ENCODE data around the gene PHAF1.
A peak's percentile ranks its signal among the peaks of the same experiment; 100 is the strongest.

Gene PHAF1

DNA sequence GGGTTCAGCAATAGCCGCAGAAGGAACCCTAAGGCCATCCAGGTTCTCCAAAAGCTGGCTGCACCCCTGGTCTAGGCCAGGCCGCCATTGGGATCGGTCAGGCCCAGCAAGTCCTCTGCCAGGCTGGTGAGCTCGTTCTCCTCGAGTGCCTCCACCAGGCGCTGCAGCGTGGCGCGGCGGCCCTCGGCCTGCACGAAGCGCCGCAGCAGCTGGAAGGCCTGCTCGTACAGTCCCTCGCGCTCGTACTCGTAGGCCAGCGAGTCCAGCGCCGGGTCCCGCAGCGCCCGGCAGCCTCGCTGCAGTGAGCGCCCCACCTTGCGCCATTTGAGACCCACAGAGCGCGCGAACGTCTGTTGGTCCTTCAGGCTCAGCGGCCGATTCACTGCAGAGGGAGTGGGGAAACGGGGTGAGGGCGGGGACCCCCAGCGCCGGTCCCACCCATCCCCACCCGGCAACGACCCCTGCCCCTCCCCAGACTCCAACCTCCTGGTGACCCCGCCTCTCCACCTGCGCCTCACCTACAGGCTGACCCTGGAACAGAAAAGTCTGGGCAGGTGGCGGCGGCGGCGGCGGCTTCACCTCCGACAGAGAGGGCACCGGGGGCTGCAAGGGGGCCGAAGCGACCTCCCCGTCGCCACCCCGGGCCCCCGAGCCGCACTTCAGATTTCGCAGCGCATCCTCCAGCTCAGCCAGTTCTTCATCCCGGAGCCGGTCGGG is 45.0 kb downstream of the PHAF1 start:
- H3K4me3 ChIP-seq (ENCODE audit: insufficient read depth, low read depth, low read length) = peak overlapping the region; percentile 14
- WGBS, 2 experiments = 21 to 22% methylated on average over 61 of the region's 61 CpGs
- no peak overlapping the region for H3K27ac ChIP-seq (ENCODE audit: insufficient read depth, low read depth, low read length, poor library complexity, severe bottlenecking)
- peaks cover 100% of the 10 kb centered on the region for H3K27me3 ChIP-seq (ENCODE audit: control insufficient read depth, insufficient read depth, low read length, poor library complexity, severe bottlenecking)
- H3K9me3 ChIP-seq (ENCODE audit: control insufficient read depth, low read length) = no peaks in the 10 kb centered on the region
- H3K4me1 ChIP-seq (ENCODE audit: control insufficient read depth, insufficient read depth, low read length) = peaks cover 7% of the 10 kb centered on the region
- H3K36me3 ChIP-seq (ENCODE audit: control insufficient read depth, insufficient read depth, low read length) = no peaks in the 10 kb centered on the region

GRCh38 chr16:67155295-67156142 is 45.8 kb downstream of the PHAF1 start:
- Histone ChIP-seq H3K36me3 (ENCODE audit: control insufficient read depth, insufficient read depth, low read length) (no peaks in the 10 kb centered on the region), H3K27ac (ENCODE audit: insufficient read depth, low read depth, low read length, poor library complexity, severe bottlenecking) (no peak overlapping the region), H3K9me3 (ENCODE audit: control insufficient read depth, low read length) (no peaks in the 10 kb centered on the region), H3K4me3 (ENCODE audit: insufficient read depth, low read depth, low read length) (peak overlapping the region; percentile 14), H3K4me1 (ENCODE audit: control insufficient read depth, insufficient read depth, low read length) (peaks cover 9% of the 10 kb centered on the region), H3K27me3 (ENCODE audit: control insufficient read depth, insufficient read depth, low read length, poor library complexity, severe bottlenecking) (peaks cover 100% of the 10 kb centered on the region)
- WGBS, 2 experiments = 6% methylated on average over 74 of the region's 74 CpGs

DNA sequence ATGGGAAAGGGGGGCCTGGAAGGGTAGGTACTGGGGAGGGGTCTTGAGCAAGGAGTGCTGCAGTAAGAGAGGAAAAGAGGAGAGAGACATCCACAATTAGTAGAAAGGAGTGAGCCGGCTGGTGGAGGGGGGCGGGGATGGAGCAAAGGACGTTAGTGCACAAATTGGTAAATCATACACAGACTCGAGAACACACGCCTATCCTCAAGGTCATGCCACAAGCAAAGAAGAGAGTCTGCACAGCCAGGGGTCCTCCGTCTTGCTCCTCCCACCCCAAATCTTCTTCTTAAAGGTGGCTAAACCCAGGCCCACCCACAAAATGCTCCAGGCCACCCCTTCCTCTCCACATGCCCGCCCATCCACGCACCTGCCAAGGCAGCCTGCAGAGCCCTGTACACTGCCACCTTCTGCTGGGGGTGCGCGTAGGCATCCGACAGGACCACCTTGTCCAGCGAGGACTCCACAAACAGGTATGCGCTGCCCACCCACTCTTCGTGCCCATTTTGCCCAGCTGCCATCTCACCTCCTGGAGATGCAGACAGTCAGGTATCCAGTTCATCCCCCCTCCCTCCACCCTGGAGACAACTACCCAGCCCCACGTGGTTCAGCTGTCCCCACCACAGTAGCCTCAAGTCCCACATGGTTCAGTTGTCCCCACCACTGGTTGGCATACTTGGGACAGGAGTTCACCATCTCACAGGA is 46.6 kb downstream of the PHAF1 start:
- peaks cover 100% of the 10 kb centered on the region for H3K27me3 ChIP-seq (ENCODE audit: control insufficient read depth, insufficient read depth, low read length, poor library complexity, severe bottlenecking)
- 58 to 59% methylated on average over 15 of the region's 15 CpGs for WGBS, 2 experiments
- H3K9me3 ChIP-seq (ENCODE audit: control insufficient read depth, low read length) = no peaks in the 10 kb centered on the region
- no peaks in the 10 kb centered on the region for H3K36me3 ChIP-seq (ENCODE audit: control insufficient read depth, insufficient read depth, low read length)
- H3K4me1 ChIP-seq (ENCODE audit: control insufficient read depth, insufficient read depth, low read length) = peaks cover 9% of the 10 kb centered on the region
- no peak overlapping the region for H3K27ac ChIP-seq (ENCODE audit: insufficient read depth, low read depth, low read length, poor library complexity, severe bottlenecking)
- no peak overlapping the region for H3K4me3 ChIP-seq (ENCODE audit: insufficient read depth, low read depth, low read length)

GRCh38 chr16:67157106-67157748 is 47.5 kb downstream of the PHAF1 start:
- H3K27ac ChIP-seq (ENCODE audit: insufficient read depth, low read depth, low read length, poor library complexity, severe bottlenecking) = no peak overlapping the region
- peaks cover 9% of the 10 kb centered on the region for H3K4me1 ChIP-seq (ENCODE audit: control insufficient read depth, insufficient read depth, low read length)
- H3K36me3 ChIP-seq (ENCODE audit: control insufficient read depth, insufficient read depth, low read length) = no peaks in the 10 kb centered on the region
- no peaks in the 10 kb centered on the region for H3K9me3 ChIP-seq (ENCODE audit: control insufficient read depth, low read length)
- H3K27me3 ChIP-seq (ENCODE audit: control insufficient read depth, insufficient read depth, low read length, poor library complexity, severe bottlenecking) = peaks cover 100% of the 10 kb centered on the region
- 52 to 56% methylated on average over 7 of the region's 7 CpGs for WGBS, 2 experiments
- no peak overlapping the region for H3K4me3 ChIP-seq (ENCODE audit: insufficient read depth, low read depth, low read length)

DNA sequence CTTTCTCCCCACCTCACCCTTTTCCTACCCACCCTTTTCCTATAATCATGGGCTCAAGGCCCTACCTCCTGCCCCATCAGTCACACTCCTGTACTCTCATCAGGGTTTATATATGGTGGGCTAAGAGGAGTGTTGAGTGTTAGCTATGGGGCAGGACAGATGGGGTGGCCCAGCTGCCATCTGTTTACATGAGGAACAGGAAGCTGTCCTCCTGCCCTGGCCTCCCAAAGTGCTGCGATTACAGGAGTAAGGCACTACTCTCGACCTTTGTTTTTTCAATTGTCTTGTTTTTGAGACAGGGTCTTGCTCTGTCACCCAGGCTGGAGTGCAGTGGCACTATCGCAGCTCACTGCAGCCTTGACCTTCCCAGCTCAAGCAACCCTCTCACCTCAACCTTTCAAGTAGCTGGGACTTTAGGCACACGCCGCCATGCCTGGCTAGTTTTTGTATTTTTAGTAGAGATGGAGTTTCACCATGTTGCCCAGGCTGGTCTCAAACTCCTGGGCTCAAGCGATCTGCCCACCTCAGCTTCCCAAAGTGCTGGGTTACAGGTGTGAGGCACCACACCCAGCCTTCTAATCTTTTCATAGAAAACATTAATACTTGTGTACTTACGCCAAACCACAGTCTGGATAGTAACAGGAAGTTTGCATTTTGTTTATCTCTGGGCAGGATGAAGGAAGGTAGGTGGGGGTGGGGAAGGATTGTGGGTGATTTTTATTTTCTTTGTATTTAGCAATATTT is 48.3 kb downstream of the PHAF1 start:
- Histone ChIP-seq H3K27ac (ENCODE audit: insufficient read depth, low read depth, low read length, poor library complexity, severe bottlenecking) (no peak overlapping the region), H3K4me1 (ENCODE audit: control insufficient read depth, insufficient read depth, low read length) (peaks cover 9% of the 10 kb centered on the region), H3K9me3 (ENCODE audit: control insufficient read depth, low read length) (no peaks in the 10 kb centered on the region), H3K4me3 (ENCODE audit: insufficient read depth, low read depth, low read length) (no peak overlapping the region), H3K36me3 (ENCODE audit: control insufficient read depth, insufficient read depth, low read length) (no peaks in the 10 kb centered on the region), H3K27me3 (ENCODE audit: control insufficient read depth, insufficient read depth, low read length, poor library complexity, severe bottlenecking) (peaks cover 100% of the 10 kb centered on the region)
- WGBS, 2 experiments = 54 to 57% methylated on average over 6 to 7 of the region's 7 CpGs

- H3K27me3 ChIP-seq (ENCODE audit: control insufficient read depth, insufficient read depth, low read length, poor library complexity, severe bottlenecking) = peaks cover 100% of the 10 kb centered on the region
- WGBS, 2 experiments = 5% methylated on average over 34 of the region's 34 CpGs
- H3K36me3 ChIP-seq (ENCODE audit: control insufficient read depth, insufficient read depth, low read length) = no peaks in the 10 kb centered on the region
Observed at GRCh38 chr16:67158637-67159600, 49.2 kb downstream of the PHAF1 start.

GRCh38 chr16:67161595-67162058 is 51.9 kb downstream of the PHAF1 start:
- Histone ChIP-seq H3K36me3 (ENCODE audit: control insufficient read depth, insufficient read depth, low read length) (no peaks in the 10 kb centered on the region), H3K27me3 (ENCODE audit: control insufficient read depth, insufficient read depth, low read length, poor library complexity, severe bottlenecking) (peaks cover 100% of the 10 kb centered on the region), H3K4me3 (ENCODE audit: insufficient read depth, low read depth, low read length) (no peak overlapping the region), H3K9me3 (ENCODE audit: control insufficient read depth, low read length) (no peaks in the 10 kb centered on the region), H3K4me1 (ENCODE audit: control insufficient read depth, insufficient read depth, low read length) (peaks cover 19% of the 10 kb centered on the region), H3K27ac (ENCODE audit: insufficient read depth, low read depth, low read length, poor library complexity, severe bottlenecking) (no peak overlapping the region)
- 24 to 25% methylated on average over 25 of the region's 25 CpGs for WGBS, 2 experiments

More at GRCh38 chr16:67158637-67159600, 49.2 kb downstream of the PHAF1 start:
- peak overlapping the region; percentile 54 for H3K4me3 ChIP-seq (ENCODE audit: insufficient read depth, low read depth, low read length)
- no peak overlapping the region for H3K27ac ChIP-seq (ENCODE audit: insufficient read depth, low read depth, low read length, poor library complexity, severe bottlenecking)
- H3K4me1 ChIP-seq (ENCODE audit: control insufficient read depth, insufficient read depth, low read length) = peaks cover 14% of the 10 kb centered on the region
- no peaks in the 10 kb centered on the region for H3K9me3 ChIP-seq (ENCODE audit: control insufficient read depth, low read length)

DNA sequence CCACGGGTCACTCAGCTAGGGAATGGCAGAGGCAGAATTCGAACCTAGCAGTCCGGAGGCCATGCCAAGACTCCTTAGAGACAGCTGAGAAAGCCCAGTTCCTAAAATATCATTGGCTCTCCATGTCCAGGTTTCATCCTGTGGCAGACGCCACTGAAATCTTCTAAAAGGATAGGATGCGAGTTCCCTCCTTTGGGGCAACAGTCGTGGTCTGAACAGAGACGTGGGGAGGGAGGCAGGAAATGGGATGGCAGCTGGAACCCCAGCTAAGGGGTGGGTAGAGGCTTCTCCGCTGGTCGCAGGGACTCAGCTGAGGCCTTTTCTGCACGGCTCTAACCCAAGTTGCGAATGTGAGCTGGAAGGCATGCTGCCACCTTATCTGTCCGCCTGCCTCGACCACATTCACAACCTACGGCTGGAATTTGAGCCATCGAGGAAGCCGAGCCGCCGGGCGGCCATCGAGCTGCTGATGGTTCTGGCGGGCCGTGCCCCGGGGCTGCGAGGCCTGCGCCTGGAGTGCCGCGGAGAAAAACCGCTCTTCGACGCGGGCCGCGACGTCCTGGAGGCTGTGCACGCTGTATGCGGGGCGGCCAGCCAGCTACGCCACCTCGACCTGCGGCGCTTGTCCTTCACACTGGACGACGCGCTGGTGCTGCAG is 52.9 kb downstream of the PHAF1 start:
- WGBS, 2 experiments = 6 to 7% methylated on average over 44 of the region's 44 CpGs
- H3K36me3 ChIP-seq (ENCODE audit: control insufficient read depth, insufficient read depth, low read length) = no peaks in the 10 kb centered on the region
- no peak overlapping the region for H3K27ac ChIP-seq (ENCODE audit: insufficient read depth, low read depth, low read length, poor library complexity, severe bottlenecking)
- H3K9me3 ChIP-seq (ENCODE audit: control insufficient read depth, low read length) = no peaks in the 10 kb centered on the region
- peaks cover 19% of the 10 kb centered on the region for H3K4me1 ChIP-seq (ENCODE audit: control insufficient read depth, insufficient read depth, low read length)
- H3K4me3 ChIP-seq (ENCODE audit: insufficient read depth, low read depth, low read length) = peak overlapping the region; percentile 32
- peaks cover 100% of the 10 kb centered on the region for H3K27me3 ChIP-seq (ENCODE audit: control insufficient read depth, insufficient read depth, low read length, poor library complexity, severe bottlenecking)
